Midbrain (tissue), 1 donor: ENCODE data around the gene MYL6.
"Not testable (repeated sequence)": the region's sequence is repeated elsewhere in the genome, so short reads cannot be mapped to it uniquely, and the experiment has no call there.

Experiments used
- DNase-seq: peaks from one replicate; lab custom pipeline; 2025; lab: John Stamatoyannopoulos, UW

MYL6 gene

DNA sequence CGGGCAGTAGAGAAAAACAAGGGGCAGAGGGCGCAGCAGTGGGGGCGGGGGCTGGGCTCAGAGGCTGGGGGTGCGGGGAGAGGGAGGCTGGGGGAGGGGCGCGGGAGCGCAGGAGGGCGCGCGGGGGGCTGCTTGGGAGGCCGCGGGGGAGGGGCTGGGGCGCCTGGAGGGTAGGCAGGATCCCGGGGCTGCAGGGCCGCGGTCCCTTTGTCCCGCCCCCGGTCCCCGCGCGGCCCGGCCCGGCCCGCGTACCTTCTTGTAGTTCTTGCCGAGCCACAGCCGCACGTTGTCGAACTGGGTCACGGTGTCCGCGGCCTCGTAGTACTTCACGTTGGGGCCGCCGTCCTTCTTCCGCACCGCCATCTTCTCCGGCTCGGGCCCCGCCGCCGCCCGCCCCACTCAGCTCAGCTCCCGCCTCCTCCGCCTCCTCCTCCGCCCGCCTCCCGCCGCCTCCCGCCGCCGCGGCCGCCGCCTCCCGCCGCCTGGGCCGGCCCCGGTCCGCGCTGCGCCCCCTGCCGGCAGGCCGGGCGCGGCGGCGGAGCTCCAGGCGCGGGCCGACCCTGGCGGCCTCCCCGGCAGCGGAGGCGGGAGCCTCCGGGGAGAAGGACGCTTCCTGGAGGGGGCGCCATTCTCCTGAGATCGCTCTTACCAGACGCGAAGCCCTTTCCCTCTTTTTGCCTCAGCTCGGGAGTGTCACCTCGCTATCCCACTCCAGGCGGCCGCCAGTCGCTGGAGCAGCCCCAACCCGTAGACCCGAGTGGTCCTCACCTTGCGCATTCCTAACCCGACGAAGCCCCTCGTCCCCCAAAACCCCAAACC, 31.1 kb downstream of the MYL6 start, which contains the start of gene SMARCC2:
TSS of gene SMARCC2 (minus strand) at position 385 of the 819 bp plus-strand sequence. CDS start at position 363, 22 bp downstream.
- peak; percentile 86 for DNase-seq

DNA sequence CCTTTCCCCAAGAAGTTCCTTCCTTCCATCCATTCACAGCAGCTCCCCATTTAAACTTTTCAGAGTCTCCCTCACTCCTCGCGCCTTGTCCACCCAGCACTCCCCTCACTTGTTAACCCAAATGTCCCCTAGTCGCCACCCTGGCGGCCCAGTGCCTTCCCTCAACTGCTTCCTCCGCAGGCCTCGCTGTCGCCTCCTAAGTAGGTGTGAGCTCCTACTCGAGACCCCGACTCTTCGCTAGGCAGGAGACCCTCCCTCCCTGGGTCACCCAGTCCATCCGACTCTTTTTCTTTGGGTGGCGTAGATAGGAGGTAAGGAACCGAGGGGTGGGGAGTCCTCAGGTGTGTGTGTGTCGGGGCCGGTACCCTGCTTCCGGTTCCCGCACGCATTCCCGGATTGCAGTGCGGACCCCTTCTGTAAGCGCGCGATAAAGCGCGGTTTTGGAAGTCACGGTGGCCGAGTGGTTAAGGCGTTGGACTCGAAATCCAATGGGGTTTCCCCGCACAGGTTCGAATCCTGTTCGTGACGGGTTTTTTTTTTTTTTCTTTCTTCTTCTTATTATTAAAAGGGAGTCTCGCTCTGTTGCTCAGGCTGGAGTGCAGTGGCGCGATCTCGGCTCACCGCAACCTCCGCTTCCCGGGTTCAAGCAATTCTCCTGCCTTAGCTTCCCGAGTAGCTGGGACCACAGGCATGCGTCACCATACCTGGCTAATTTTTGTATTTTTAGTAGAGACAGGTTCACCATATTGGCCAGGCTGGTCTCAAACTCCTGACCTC, 31.9 kb downstream of the MYL6 start:
- peak; percentile 79 for DNase-seq

DNA sequence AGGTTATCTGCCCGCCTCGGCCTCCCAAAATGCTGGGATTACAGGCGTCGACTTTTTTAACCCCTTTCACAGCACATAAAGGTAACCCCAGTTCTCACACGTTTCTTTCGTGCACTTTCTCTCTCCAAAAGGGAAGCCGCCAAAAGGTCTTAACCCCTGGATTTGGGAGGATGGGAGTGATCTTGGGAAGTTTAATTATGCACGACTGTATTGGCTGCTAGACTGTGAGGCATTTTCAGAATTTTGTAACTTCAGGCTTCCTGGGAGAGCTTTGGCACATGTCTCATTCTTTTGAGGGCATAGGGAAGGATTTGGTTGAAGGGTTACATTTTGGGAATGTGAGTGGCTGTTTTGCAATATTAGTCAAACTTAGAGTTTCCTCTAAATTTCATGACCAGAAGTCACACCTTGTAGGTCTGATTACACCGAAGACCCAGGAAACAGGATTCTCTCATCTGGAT, 32.6 kb downstream of the MYL6 start:
- no peak for DNase-seq

DNA sequence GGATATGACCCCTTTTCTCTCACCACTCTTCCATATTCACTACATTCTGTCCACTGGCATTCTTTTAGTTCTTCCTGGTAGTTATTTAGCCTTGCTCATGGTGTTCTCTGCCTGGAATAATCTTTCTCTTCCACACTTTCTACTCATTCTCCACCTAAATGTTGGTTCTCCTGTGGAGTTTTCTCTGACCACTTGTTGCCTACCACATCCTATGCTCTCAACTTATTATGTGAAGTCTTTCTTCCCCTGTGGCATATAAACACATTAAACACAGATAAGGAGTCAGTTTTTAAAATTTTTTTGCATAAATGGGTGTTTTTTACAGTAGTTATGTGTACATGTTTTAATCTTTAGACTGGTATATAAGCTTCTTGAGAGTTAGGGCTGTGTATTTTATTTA, 34.4 kb downstream of the MYL6 start:
- DNase-seq: no peak

DNA sequence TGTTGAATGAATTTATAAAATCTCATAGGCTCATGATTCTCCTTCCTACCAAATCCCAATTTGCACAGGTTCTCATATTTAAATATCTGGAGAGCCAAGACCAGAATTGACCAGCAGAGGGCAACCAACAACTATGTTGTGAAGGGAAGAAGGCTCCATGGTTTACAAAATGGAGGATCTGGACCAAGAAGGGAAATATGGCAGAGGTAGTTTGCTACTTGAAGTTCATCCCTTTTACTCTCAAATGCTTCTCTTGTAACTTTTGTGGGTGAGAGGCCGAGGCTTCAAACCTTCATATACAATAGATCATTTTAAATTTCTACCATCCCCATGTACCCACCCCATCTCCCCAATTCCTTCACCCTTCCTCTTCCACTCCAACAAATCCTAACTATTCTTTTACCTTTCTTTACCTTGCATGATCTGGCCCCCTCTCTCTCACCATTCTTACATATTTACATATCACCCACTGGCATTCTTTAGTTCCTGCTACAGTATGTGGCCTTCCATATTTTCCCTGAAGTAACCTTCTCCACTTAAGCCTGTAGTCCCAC, 34.9 kb downstream of the MYL6 start:
- peak; percentile 82 for DNase-seq

DNA sequence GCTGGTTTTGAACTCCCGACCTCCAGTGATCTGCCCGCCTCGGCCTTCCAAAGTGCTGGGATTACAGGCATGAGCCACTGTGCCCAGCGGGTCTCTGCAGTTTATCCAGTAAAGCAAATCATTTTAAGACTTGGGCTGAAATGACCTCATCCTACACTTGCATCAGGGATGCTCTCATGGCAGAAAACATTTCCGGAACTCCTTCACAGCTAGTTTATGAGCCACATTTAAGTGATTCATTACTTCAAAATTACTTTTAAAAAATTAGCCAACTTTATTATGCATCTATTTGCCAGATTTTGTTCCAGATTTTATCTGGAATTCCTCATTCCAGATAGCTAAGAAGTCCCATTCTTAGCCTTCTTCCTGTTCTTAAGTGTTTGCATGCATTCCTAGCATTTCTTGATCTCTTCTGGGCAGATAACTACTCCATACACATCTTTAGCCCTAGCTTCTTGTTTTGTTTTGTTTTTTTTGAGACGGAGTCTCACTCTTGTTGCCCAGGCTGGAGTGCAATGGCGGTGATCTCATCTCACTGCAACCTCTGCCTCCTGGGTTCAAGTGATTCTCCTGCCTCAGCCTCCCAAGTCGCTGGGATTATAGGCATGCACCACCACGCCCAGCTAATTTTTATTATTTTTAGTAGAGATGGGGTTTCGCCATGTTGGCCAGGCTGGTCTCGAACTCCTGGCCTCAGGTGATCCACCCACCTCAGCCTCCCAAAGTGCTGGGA, 38.8 kb downstream of the MYL6 start:
- not testable (repeated sequence) for DNase-seq

DNA sequence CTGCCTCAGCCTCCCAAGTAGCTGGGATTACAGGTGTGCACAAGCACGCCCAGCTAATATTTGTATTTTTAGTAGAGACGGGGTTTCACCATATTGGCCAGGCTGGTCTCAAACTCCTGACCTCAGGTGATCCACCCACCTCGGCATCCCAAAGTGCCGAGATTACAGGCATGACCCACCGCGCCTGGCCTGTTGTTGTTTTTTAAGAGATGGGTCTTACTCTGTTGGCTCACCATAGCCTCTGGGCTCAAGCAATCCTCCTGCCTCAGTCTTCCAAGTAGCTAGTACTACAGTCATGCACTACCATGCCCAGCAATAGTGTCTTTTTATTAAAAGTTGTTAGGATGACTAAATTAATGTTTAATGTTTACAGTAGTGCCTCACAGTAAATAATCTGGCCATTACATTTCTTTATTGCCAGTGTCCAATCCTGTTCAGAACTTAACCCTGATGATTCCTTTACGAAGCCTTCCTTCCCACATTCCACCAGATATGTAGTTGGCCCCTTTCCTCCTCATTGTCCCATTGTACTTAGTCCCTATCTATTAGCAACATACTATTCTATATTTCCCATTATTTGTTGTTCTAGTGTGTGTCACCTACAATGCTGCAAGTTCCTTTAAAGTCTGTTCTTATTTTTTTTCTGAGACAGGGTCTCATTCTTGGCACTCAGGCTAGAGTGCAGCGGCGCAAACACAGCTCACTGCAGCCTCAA, 39.9 kb downstream of the MYL6 start:
- DNase-seq: no peak

DNA sequence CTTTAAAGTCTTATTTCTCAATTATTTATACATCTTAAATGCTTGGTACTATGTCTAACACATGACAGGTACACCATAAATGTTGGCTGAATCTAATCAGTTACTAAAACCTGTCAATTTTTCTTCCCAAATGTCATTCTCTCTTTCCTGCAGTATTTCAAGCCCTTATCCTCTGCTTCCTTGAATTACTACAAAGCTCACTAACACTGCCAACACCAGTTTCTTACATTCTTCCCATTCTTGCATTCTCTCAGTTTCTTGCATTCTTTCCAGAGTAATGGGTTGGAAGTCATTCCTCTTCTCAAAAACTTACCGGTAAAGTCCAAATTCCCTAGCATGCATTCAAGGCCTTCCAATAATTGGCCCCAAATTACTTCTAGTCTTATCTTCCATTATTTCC, 40.7 kb downstream of the MYL6 start:
- DNase-seq: no peak

DNA sequence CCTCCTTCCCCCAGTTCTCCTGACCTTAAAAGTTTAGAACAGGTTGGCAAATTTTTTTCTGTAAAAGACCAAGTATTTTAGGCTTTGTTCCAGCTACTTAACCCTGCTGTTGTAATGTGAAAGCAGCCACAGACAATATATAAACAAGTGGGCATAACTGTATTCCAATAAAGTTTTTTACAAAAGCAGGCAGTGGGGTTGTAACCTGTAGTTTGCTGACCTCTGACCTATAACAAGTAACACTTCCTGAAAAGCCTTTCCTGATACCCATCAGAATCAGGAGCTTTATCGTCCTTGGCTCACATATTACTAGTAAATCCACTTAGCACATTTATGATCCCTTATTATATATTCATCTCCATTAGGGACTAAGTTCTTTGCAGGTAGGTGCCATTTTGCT, 44.2 kb downstream of the MYL6 start:
- DNase-seq: no peak

DNA sequence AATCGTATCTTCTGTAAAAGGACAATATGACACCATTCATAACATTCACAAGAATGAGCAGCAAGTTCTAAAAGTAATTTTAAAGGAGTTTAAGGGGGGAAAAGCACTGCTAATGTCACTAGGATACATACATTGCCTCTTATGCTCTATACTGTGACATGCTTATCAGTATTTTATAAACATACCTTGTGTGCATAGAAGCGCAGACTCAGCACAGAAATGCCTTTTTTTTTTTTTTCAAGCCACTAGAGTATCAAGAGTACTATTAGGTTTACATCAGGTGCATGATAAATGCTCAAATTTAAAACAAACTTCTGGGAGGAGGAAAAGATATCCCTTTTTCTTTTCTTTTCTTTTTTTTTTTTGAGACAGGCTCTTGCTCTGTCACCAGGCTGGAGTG, 44.7 kb downstream of the MYL6 start:
- no peak for DNase-seq

DNA sequence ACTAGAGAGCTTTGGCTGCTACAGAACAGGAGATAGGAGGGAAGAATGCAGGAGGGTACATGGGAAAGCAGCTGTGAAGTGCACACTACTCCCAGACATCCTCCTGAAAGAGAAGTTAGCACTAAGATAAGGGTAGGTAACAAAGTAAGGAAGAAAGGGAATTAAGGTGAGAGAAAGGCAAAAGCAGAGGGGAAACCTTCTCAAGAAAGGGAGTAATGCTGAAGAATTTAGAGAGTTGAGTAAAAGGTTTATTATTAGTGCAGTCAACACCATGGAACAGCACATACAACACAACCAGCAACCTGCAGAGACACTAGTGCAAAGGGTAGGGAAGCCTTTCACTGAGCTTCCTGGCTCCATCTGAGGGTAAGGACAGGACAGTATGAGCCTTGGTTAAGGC, 46.1 kb downstream of the MYL6 start:
- no peak for DNase-seq

DNA sequence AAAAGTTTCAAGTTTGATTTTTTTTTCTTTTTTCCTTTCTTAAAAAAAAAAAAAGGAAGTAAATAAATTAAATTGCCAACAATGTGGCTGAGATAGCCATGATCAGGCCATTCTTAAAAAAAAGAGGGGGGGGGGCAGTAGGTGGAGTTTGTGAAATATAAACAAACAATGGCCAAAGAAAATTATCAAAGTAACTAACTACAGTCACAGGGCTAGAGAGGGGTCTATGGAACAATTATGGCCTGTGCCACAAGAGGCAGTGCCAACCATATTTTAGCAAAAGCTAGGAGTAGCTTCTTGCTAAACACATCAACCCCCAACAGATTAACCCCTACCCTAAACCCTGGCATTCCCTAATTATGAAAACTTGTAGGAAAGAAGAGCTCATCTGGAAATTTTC, 47.3 kb downstream of the MYL6 start:
- no peak for DNase-seq

DNA sequence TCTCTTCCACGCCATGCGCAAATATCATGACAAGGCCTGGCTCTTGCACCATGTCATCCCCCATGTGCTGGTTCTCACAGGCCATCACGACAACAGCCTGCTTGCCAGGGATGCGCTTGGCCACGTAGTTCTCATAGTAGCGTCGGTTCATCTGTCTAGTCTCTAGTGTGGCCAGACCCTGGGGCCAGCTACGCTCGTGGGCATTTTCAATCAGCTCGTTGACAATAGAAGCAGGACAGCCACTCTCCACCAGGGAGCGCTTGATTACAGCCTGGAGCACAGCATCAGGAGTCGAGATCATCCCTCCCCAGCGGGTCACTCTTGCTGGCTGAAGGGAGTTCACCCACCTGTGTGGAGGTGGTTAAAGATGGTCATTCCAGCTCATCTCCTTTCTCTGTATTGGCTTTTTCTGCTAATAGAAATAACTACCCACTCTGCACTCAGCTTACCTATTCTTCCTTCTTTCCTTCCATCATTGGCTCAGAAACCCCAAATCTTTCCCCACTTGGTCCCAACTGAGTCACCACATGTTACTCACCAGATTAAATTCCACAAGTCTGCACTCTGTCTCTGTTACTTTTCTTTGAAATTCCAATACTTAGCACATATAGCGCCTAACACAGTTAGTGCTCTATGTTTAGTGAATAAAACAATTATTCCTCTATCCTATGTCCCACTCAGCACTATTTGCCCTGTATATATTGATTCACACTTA, 48.5 kb downstream of the MYL6 start:
- no peak for DNase-seq

DNA sequence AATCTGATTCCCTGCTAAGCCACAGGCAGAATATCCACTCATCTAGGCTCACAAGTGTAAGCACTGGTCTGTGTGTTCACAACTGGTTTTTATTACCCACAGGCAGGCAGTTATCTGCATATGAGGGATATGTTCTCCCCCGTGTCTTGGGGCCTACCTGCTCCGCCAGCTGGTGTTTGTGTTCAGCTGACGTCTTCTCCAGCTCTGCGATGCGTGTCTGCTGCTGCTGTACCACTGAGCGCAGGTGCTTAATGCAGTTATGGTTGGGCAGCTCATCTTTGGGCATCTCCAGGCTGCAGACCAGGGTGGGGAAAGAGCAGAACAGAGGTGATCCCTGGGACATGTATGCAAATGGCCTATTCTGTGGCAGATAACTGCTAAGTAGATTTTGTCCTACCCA, 49.8 kb downstream of the MYL6 start:
- no peak for DNase-seq
